Measurements from ENCODE around the gene TRIAP1. TPM values are rescaled to one million over a fixed set of nuclear protein-coding genes. Genes with fewer than 3 reads are reported as not detected.

TRIAP1 gene
- total RNA-seq, 3 donors from 2014 or later = 10.2 to 21.3 (median 13.0) TPM

- H3K4me1 ChIP-seq = no peaks in the 10 kb centered on the region
- TF ChIP-seq POLR2A (IDR thresholded peaks at IDR 0.05) (no peak), POLR2AphosphoS5 (IDR thresholded peaks at IDR 0.05) (no peak), CTCF (IDR thresholded peaks at IDR 0.05) (no peak)
- no peaks in the 10 kb centered on the region for H3K36me3 ChIP-seq
- no peak overlapping the region for H3K4me3 ChIP-seq
- no peak overlapping the region for H3K27ac ChIP-seq
- intact Hi-C loops (cut with DNase I; ENCODE audit: low total_unique reads) = no loop called here
- DNase-seq (ENCODE audit: low spot score in 2 of 2) = no peak
- no peaks in the 10 kb centered on the region for H3K27me3 ChIP-seq
- H3K9me3 ChIP-seq = no peaks in the 10 kb centered on the region
Observed at GRCh38 chr12:120417917-120418580, 28.1 kb downstream of the TRIAP1 start.

GRCh38 chr12:120416490-120417216 is 29.5 kb downstream of the TRIAP1 start:
- Histone ChIP-seq H3K4me3 (no peak overlapping the region), H3K27ac (no peak overlapping the region), H3K9me3 (no peaks in the 10 kb centered on the region), H3K27me3 (no peaks in the 10 kb centered on the region), H3K36me3 (no peaks in the 10 kb centered on the region), H3K4me1 (no peaks in the 10 kb centered on the region)
- no peak for DNase-seq (ENCODE audit: low spot score in 2 of 2)
- intact Hi-C loops (cut with DNase I; ENCODE audit: low total_unique reads) = no loop called here
- TF ChIP-seq POLR2A (IDR thresholded peaks at IDR 0.05) (no peak), CTCF (IDR thresholded peaks at IDR 0.05) (no peak), POLR2AphosphoS5 (IDR thresholded peaks at IDR 0.05) (no peak)

GRCh38 chr12:120413901-120414695 is 32.1 kb downstream of the TRIAP1 start:
- intact Hi-C loops (cut with DNase I; ENCODE audit: low total_unique reads) = loop anchor here (2.0 kb wide), 1 partner anchor 73 kb away; no protein-coding TSS in a partner anchor
- no peaks in the 10 kb centered on the region for H3K9me3 ChIP-seq
- no peaks in the 10 kb centered on the region for H3K4me1 ChIP-seq
- no peak overlapping the region for H3K4me3 ChIP-seq
- TF ChIP-seq CTCF (IDR thresholded peaks at IDR 0.05) (no peak), POLR2A (IDR thresholded peaks at IDR 0.05) (no peak), POLR2AphosphoS5 (IDR thresholded peaks at IDR 0.05) (no peak)
- no peak overlapping the region for H3K27ac ChIP-seq
- H3K36me3 ChIP-seq = no peaks in the 10 kb centered on the region
- DNase-seq (ENCODE audit: low spot score in 2 of 2) = no peak
- H3K27me3 ChIP-seq = no peaks in the 10 kb centered on the region

- intact Hi-C loops (cut with DNase I; ENCODE audit: low total_unique reads) = loop anchor here (2.0 kb wide), 1 partner anchor 72 kb away; no protein-coding TSS in a partner anchor
- Histone ChIP-seq H3K27me3 (no peaks in the 10 kb centered on the region), H3K36me3 (no peaks in the 10 kb centered on the region), H3K9me3 (no peaks in the 10 kb centered on the region), H3K4me1 (no peaks in the 10 kb centered on the region), H3K27ac (no peak overlapping the region), H3K4me3 (no peak overlapping the region)
- TF ChIP-seq CTCF (IDR thresholded peaks at IDR 0.05) (no peak), POLR2A (IDR thresholded peaks at IDR 0.05) (no peak), POLR2AphosphoS5 (IDR thresholded peaks at IDR 0.05) (no peak)
- no peak for DNase-seq (ENCODE audit: low spot score in 2 of 2)
Observed at GRCh38 chr12:120412421-120412820, 33.8 kb downstream of the TRIAP1 start.
